H1 (cell line): ENCODE data around the gene ISG20L2. TPM values are rescaled to one million over a fixed set of nuclear protein-coding genes. Genes with fewer than 3 reads are reported as not detected.

Source experiments
- CTCF ChIA-PET: fragments of 300-600 bp; sonication (Branson Sonifier 250); formaldehyde crosslinking; loops from one replicate; lab custom pipeline; 2021; ENCODE audit not compliant: partially characterized antibody; lab: Charles Lee
- POLR2A ChIA-PET: fragments of 300-600 bp; sonication (Branson Sonifier 250); formaldehyde crosslinking; loops from one replicate; lab custom pipeline; 2021; ENCODE audit warnings: inconsistent platforms; ENCODE audit not compliant: partially characterized antibody; lab: Charles Lee
- DNase-seq, 2 experiments: peaks; one replicate each; pipeline versions ENCODE4 v3.0.0 to v3.0.0-alpha.2; 2010 to 2022; ENCODE audit warnings: low spot score in 2 of 2, low read depth in 1 of 2, mixed read lengths in 1 of 2
- FAIRE-seq: peaks from 2 replicates; lab custom pipeline; 2011; peaks lifted over from hg19 to GRCh38; lab: Jason Lieb, UNC
- H2AFZ ChIP-seq: 2 replicates; pipeline ENCODE4 v1.8.1; 2012; ENCODE audit warnings: low read length, inconsistent platforms
- H2AK5ac ChIP-seq: 2 replicates; pipeline ENCODE4 v1.6.1; 2013; ENCODE audit warnings: low read depth, low read length
- H2BK120ac ChIP-seq: replicated peaks from 2 replicates; pipeline ENCODE3; 2013; ENCODE audit warnings: low read depth, low read length, inconsistent platforms
- H2BK12ac ChIP-seq: 2 replicates; pipeline ENCODE4 v1.6.1; 2013; ENCODE audit warnings: low read depth, low read length
- H2BK15ac ChIP-seq: 2 replicates; pipeline ENCODE4 v1.6.1; 2013; ENCODE audit warnings: low read length
- H2BK20ac ChIP-seq: 2 replicates; pipeline ENCODE4 v1.6.1; 2013; ENCODE audit warnings: low read length
- H2BK5ac ChIP-seq: 2 replicates; pipeline ENCODE4 v1.6.1; 2013; ENCODE audit warnings: low read depth, low read length
- H3K14ac ChIP-seq: 2 replicates; pipeline ENCODE4 v1.6.1; 2013; ENCODE audit warnings: inconsistent platforms; ENCODE audit not compliant: insufficient read length
- H3K18ac ChIP-seq: 2 replicates; pipeline ENCODE4 v1.6.1; 2013; ENCODE audit warnings: low read length; ENCODE audit errors: extremely low read depth
- H3K23ac ChIP-seq: 2 replicates; pipeline ENCODE4 v1.6.1; 2013; ENCODE audit warnings: inconsistent platforms; ENCODE audit not compliant: insufficient read length
- H3K23me2 ChIP-seq: 2 replicates; pipeline ENCODE4 v1.6.1; 2013; ENCODE audit warnings: low read depth, low read length
- H3K27ac ChIP-seq: 2 replicates; pipeline ENCODE4 v1.6.1; 2011; ENCODE audit warnings: low read depth, low read length, inconsistent platforms
- H3K27me3 ChIP-seq, 4 experiments: replicated peaks in 1 of 4; 1 replicate in 1 of 4; 2 replicates in 3 of 4; pipeline versions ENCODE4 v1.6.1 to v1.8.1; 2011 to 2013; ENCODE audit warnings: low read length in 3 of 4, mild to moderate bottlenecking in 3 of 4, inconsistent platforms in 2 of 4, mixed read lengths in 2 of 4, moderate library complexity in 1 of 4; ENCODE audit not compliant: control insufficient read depth in 3 of 4, insufficient read depth in 3 of 4; ENCODE audit errors: extremely low read depth in 1 of 4
- H3K36me3 ChIP-seq, 4 experiments: 2 replicates each; pipeline versions ENCODE4 v1.6.1 to v1.8.1; 2011 to 2013; ENCODE audit warnings: mild to moderate bottlenecking in 4 of 4, low read length in 3 of 4, moderate library complexity in 2 of 4, control low read depth in 1 of 4, inconsistent platforms in 1 of 4; ENCODE audit not compliant: insufficient read depth in 4 of 4, control insufficient read depth in 2 of 4
- H3K4ac ChIP-seq: replicated peaks from 2 replicates; pipeline ENCODE3; 2013; ENCODE audit warnings: low read length, low read depth, mixed read lengths, inconsistent platforms; ENCODE audit not compliant: insufficient read length
- H3K4me1 ChIP-seq, 4 experiments: replicated peaks in 1 of 4; 1 replicate in 1 of 4; 2 replicates in 3 of 4; pipeline versions ENCODE4 v1.6.1 to v1.8.1; 2011 to 2013; ENCODE audit warnings: low read length in 3 of 4, inconsistent platforms in 2 of 4, mixed read lengths in 1 of 4; ENCODE audit not compliant: insufficient read depth in 4 of 4, control insufficient read depth in 3 of 4
- H3K4me2 ChIP-seq, 2 experiments: 2 replicates each; pipeline versions ENCODE4 v1.6.1 to v1.8.1; 2011 to 2013; ENCODE audit warnings: low read depth in 2 of 2, low read length in 2 of 2, control low read depth in 1 of 2, inconsistent platforms in 1 of 2, mild to moderate bottlenecking in 1 of 2; ENCODE audit not compliant: insufficient read depth in 1 of 2
- H3K4me3 ChIP-seq, 4 experiments: fragments of 200-600, 300-600 bp in 1 of 4; sonication (generic), shearing (Covaris generic), sonication (Bioruptor Twin) in 1 of 4; 2 replicates each; pipeline versions ENCODE4 v1.5.1 to v1.8.1; 2011 to 2016; ENCODE audit warnings: low read length in 4 of 4, low read depth in 3 of 4, control low read depth in 2 of 4, inconsistent platforms in 2 of 4, mild to moderate bottlenecking in 2 of 4, mixed read lengths in 1 of 4, moderate library complexity in 1 of 4; ENCODE audit not compliant: insufficient read depth in 2 of 4; ENCODE audit errors: extremely low read depth in 1 of 4
- H3K56ac ChIP-seq: replicated peaks from 2 replicates; pipeline ENCODE3; 2013; ENCODE audit warnings: low read depth, mild to moderate bottlenecking, mixed read lengths, low read length, inconsistent platforms; ENCODE audit not compliant: insufficient read length
- H3K79me1 ChIP-seq: 2 replicates; pipeline ENCODE4 v1.6.1; 2013; ENCODE audit warnings: low read depth, low read length, control low read depth
- H3K79me2 ChIP-seq, 2 experiments: 2 replicates each; pipeline versions ENCODE4 v1.6.1 to v1.8.1; 2012 to 2013; ENCODE audit warnings: low read length in 2 of 2, mild to moderate bottlenecking in 2 of 2, inconsistent platforms in 1 of 2; ENCODE audit not compliant: insufficient read depth in 2 of 2, control insufficient read depth in 1 of 2
- H3K9ac ChIP-seq, 4 experiments: replicated peaks in 1 of 4; 1 replicate in 1 of 4; 2 replicates in 3 of 4; pipeline versions ENCODE4 v1.6.1 to v1.8.1; 2011 to 2013; ENCODE audit warnings: low read depth in 3 of 4, low read length in 3 of 4, control low read depth in 2 of 4, mild to moderate bottlenecking in 2 of 4, moderate library complexity in 2 of 4, inconsistent platforms in 1 of 4; ENCODE audit errors: extremely low read depth in 1 of 4
- H3K9me3 ChIP-seq, 2 experiments: 2 replicates each; pipeline versions ENCODE4 v1.6.1 to v1.8.1; 2012 to 2013; ENCODE audit warnings: mild to moderate bottlenecking in 2 of 2, moderate library complexity in 2 of 2, control low read depth in 1 of 2, inconsistent platforms in 1 of 2, low read depth in 1 of 2, low read length in 1 of 2, mixed read lengths in 1 of 2; ENCODE audit not compliant: insufficient read depth in 2 of 2
- H4K20me1 ChIP-seq, 2 experiments: replicated peaks in 1 of 2; 2 replicates each; pipeline versions ENCODE3 to v1.8.1; 2011 to 2013; ENCODE audit warnings: inconsistent platforms in 2 of 2, low read length in 2 of 2, mild to moderate bottlenecking in 1 of 2; ENCODE audit not compliant: insufficient read depth in 2 of 2, control insufficient read depth in 1 of 2
- H4K5ac ChIP-seq: 2 replicates; pipeline ENCODE4 v1.6.1; 2013; ENCODE audit warnings: low read length, low read depth, mixed read lengths, inconsistent platforms; ENCODE audit not compliant: insufficient read length
- H4K8ac ChIP-seq: 2 replicates; pipeline ENCODE4 v1.8.0; 2013; ENCODE audit warnings: mild to moderate bottlenecking, moderate library complexity, low read length, inconsistent platforms; ENCODE audit not compliant: insufficient read depth; ENCODE audit errors: extremely low read depth
- H4K91ac ChIP-seq: replicated peaks from 2 replicates; pipeline ENCODE3; 2013; ENCODE audit warnings: low read length, mixed read lengths, inconsistent platforms; ENCODE audit not compliant: insufficient read length
- CEBPB ChIP-seq: IDR thresholded peaks from 2 replicates; pipeline ENCODE4 v1.6.1; 2012; ENCODE audit warnings: low read depth, low read length
- CHD1 ChIP-seq: IDR thresholded peaks from 2 replicates; pipeline ENCODE4 v1.6.1; 2012; ENCODE audit warnings: low read depth, low read length, improper control_type of control experiment
- HDAC6 ChIP-seq: IDR thresholded peaks from one replicate; pipeline ENCODE4 v1.7.1; 2012; ENCODE audit warnings: low read depth, mild to moderate bottlenecking, inconsistent platforms, low read length, moderate library complexity
- KDM5A ChIP-seq: fragments of 200-600 bp; IDR thresholded peaks from 2 replicates; pipeline ENCODE4 v1.7.1; 2012; ENCODE audit warnings: mild to moderate bottlenecking, low read length, inconsistent platforms, mixed read lengths
- PHF8 ChIP-seq: fragments of 200-600 bp; sonication (generic); conservative IDR thresholded peaks from 2 replicates; pipeline ENCODE4 v1.7.1; 2012; ENCODE audit warnings: low read depth, mild to moderate bottlenecking, inconsistent platforms, low read length, moderate library complexity
- RBBP5 ChIP-seq: IDR thresholded peaks from 2 replicates; pipeline ENCODE4 v1.7.1; 2012; ENCODE audit warnings: low read depth, mild to moderate bottlenecking, inconsistent platforms, low read length, moderate library complexity, borderline replicate concordance
- SP1 ChIP-seq: IDR thresholded peaks from 2 replicates; pipeline ENCODE4 v1.6.1; 2011; ENCODE audit warnings: low read depth, low read length
- WGBS, 2 experiments: shearing (Covaris generic) in 1 of 2; methylation state at CpG; one replicate each; pipeline versions ENCODE4 v1.1.6 to v1.1.7; 2013 to 2015; ENCODE audit warnings: low lambda C conversion rate in 2 of 2, mixed read lengths in 2 of 2, inconsistent platforms in 1 of 2, low coverage in 1 of 2, missing lambda C conversion rate in 1 of 2; ENCODE audit not compliant: insufficient replicate concordance in 2 of 2, insufficient coverage in 1 of 2, insufficient read length in 1 of 2; ENCODE audit errors: extremely low coverage in 1 of 2, missing lambda C conversion rate in 1 of 2; 5-methylcytosine and 5-hydroxymethylcytosine counted together
- polyA plus RNA-seq, 7 experiments: library from polyadenylated mRNA; depleted of rRNA in 3 of 7; stranded (reverse) in 5 of 7; unstranded in 2 of 7; fragments of >200 nt in 5 of 7; fragments of 200-250 nt in 2 of 7; gene quantifications; 1 replicate in 5 of 7; 2 replicates in 1 of 7; 4 replicates in 1 of 7; pipeline versions ENCODE4 v1.2.1 to v1.2.3, GENCODE V29; 2011 to 2013; ENCODE audit warnings: missing spikeins in 2 of 7, mixed read lengths in 2 of 7
- total RNA-seq: library from RNA; stranded (reverse); fragmentation: NEBNext Ultra II Directional; extraction: Animal tissue kit (Norgen Biotek cat#: 25700); gene quantifications from 2 replicates; pipeline ENCODE4 v1.2.1, GENCODE V29; 2021
- TF ChIP-seq, protein P1 (sequence below), 3 experiments: IDR thresholded peaks; 1 replicate in 2 of 3; 2 replicates in 1 of 3; pipeline versions ENCODE4 v1.5.1 to v1.6.1; 2011; ENCODE audit warnings: low read length in 3 of 3, mild to moderate bottlenecking in 3 of 3, inconsistent platforms in 2 of 3, low read depth in 1 of 3, moderate library complexity in 1 of 3; ENCODE audit not compliant: insufficient read depth in 1 of 3; ENCODE audit errors: control extremely low read depth in 1 of 3

Gene ISG20L2
- total and polyA plus RNA-seq, 2 of the 8 experiments (the other 6 are each of a cell fraction or from before 2014, with no cell fraction given) = 47.5 to 53.0 TPM

- peak within 1 kb of the TSS; percentile 12 for H4K8ac ChIP-seq
- peak within 1 kb of the TSS; percentile 55 to 95 (median 84) for H3K4me3 ChIP-seq
- H2BK20ac ChIP-seq = no peak within 1 kb of the TSS
- H3K36me3 ChIP-seq = peaks cover 13 to 42% (median 14%) of the 10 kb centered on the region in 4 experiments; a peak in 7 of 8 replicates
- no peak within 1 kb of the TSS for H2AK5ac ChIP-seq
- FAIRE-seq (peak; percentile 99), DNase-seq (peak; percentile 93 to 99)
- H2BK12ac ChIP-seq = peak within 1 kb of the TSS; percentile 40
- peaks cover 2% of the 10 kb centered on the region; the same call in 1 of the 2 replicates for H3K23me2 ChIP-seq
- no peak within 1 kb of the TSS for H2BK120ac ChIP-seq
- H3K4me1 ChIP-seq = peaks cover 3 to 15% (median 6%) of the 10 kb centered on the region in 4 experiments; a peak in 5 of 7 replicates
- H3K79me2 ChIP-seq = peaks cover 4 to 21% of the 10 kb centered on the region in 2 experiments
- peak within 1 kb of the TSS; percentile 30 for H4K91ac ChIP-seq
- H4K20me1 ChIP-seq = peaks cover 0 to 2% of the 10 kb centered on the region in 2 experiments
- peak within 1 kb of the TSS; percentile 81 for H2BK5ac ChIP-seq
- peak within 1 kb of the TSS; percentile 34; the same call in 1 of the 2 replicates for H3K18ac ChIP-seq
- H3K9me3 ChIP-seq = no peaks in the 10 kb centered on the region
- peak within 1 kb of the TSS; percentile 51 for H4K5ac ChIP-seq
- H2BK15ac ChIP-seq = peak within 1 kb of the TSS; percentile 48; the same call in 1 of the 2 replicates
- POLR2A ChIA-PET = interaction anchor here (0.6 to 10.7 kb wide), 20 partner anchors 10 to 140 kb away, joined by 3 to 214 read pairs (median 4); partner anchors contain the start of genes CRABP2, HDGF, ISG20L2 and METTL25B
- H3K4ac ChIP-seq = peak within 1 kb of the TSS; percentile 29
- no peak within 1 kb of the TSS for H3K14ac ChIP-seq
- WGBS, 2 experiments = 2% methylated on average over 38 of the region's 38 CpGs; no CpG with 5 or more reads in 1 of the 2 experiments
- H2AFZ ChIP-seq = peak within 1 kb of the TSS; percentile 39
- H3K27me3 ChIP-seq = no peaks in the 10 kb centered on the region
- CTCF ChIA-PET = interaction anchor here (0.6 to 6.6 kb wide), 6 partner anchors 14 to 122 kb away, joined by 4 to 76 read pairs (median 8); partner anchors contain the start of genes CRABP2, HAPLN2, ISG20L2 and METTL25B
- H3K9ac ChIP-seq = peak within 1 kb of the TSS; percentile 72 to 82 (median 78)
- H3K56ac ChIP-seq = peak within 1 kb of the TSS; percentile 25
- peak within 1 kb of the TSS; percentile 68 to 83 for H3K4me2 ChIP-seq
- H3K79me1 ChIP-seq = peaks cover 5% of the 10 kb centered on the region
- H3K27ac ChIP-seq = peak within 1 kb of the TSS; percentile 72
- no peak within 1 kb of the TSS for H3K23ac ChIP-seq
- TF ChIP-seq HDAC6 (no peak), SP1 (peak; percentile 68), CHD1 (no peak), KDM5A (no peak), RBBP5 (peak; percentile 83; the same call in 1 of the 2 replicates), CEBPB (no peak; the same call in 1 of the 2 replicates), PHF8 (peak; percentile 57; the same call in 1 of the 2 replicates)
- TF ChIP-seq, protein P1, sequence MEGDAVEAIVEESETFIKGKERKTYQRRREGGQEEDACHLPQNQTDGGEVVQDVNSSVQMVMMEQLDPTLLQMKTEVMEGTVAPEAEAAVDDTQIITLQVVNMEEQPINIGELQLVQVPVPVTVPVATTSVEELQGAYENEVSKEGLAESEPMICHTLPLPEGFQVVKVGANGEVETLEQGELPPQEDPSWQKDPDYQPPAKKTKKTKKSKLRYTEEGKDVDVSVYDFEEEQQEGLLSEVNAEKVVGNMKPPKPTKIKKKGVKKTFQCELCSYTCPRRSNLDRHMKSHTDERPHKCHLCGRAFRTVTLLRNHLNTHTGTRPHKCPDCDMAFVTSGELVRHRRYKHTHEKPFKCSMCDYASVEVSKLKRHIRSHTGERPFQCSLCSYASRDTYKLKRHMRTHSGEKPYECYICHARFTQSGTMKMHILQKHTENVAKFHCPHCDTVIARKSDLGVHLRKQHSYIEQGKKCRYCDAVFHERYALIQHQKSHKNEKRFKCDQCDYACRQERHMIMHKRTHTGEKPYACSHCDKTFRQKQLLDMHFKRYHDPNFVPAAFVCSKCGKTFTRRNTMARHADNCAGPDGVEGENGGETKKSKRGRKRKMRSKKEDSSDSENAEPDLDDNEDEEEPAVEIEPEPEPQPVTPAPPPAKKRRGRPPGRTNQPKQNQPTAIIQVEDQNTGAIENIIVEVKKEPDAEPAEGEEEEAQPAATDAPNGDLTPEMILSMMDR (IDR thresholded peaks at IDR 0.05; ENCODE audit: control extremely low read depth in 1 of 3, insufficient read depth in 1 of 3, low read depth in 1 of 3, low read length in 3 of 3) = peak in 1 of 3 experiments; percentile 12; a peak in 1 of 4 replicates
Measured at GRCh38 chr1:156740741-156741480, 12.3 kb upstream of the ISG20L2 start, which contains the start of gene MRPL24. Gene MRPL24 (minus strand): TSS chr1:156741088. CDS start chr1:156738704, 2,384 bp downstream.
